Measurements from ENCODE around the gene METTL24. TPM values are rescaled to one million over a fixed set of nuclear protein-coding genes. Genes with fewer than 3 reads are reported as not detected.

METTL24 gene
- total and polyA plus RNA-seq, 3 donors from 2014 or later: 3.5 to 6.3 (median 6.0) TPM

DNA sequence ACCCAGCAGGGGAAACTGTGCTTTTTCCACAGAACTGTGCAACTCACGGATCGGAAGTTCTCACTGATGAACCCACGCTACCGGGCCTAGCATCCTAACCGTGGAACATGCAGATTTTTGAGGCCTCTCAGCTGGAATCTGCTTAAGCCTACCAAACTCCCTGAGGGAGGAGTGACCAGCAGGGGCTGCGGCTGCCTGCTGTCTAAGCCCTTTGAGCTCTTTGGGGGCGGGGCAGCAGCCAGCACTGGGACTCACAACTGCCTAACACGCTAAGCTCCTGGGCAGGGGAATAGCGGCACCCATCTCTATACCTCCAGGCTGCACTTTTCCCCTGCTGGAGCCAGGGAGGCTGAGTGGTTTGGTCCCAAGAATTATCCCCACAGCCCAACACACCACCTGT, 20.4 kb upstream of the METTL24 start:
- DNase-seq: no peak
- no peak overlapping the region for H3K27ac ChIP-seq
- TF ChIP-seq POLR2A (IDR thresholded peaks at IDR 0.05) (no peak), CTCF (IDR thresholded peaks at IDR 0.05) (no peak)
- H3K9me3 ChIP-seq: no peaks in the 10 kb centered on the region
- no peaks in the 10 kb centered on the region for H3K4me1 ChIP-seq
- no peaks in the 10 kb centered on the region for H3K36me3 ChIP-seq (ENCODE audit: low read depth, missing control alignments)
- intact Hi-C loops (cut with DNase I; ENCODE audit: low total_unique reads): no loop called here
- H3K27me3 ChIP-seq: no peaks in the 10 kb centered on the region
- 75 to 89% methylated on average over 5 to 9 of the region's 9 CpGs for WGBS, 2 donors
- no peak overlapping the region for H3K4me3 ChIP-seq

GRCh38 chr6:110369066-110369465, 10.9 kb upstream of the METTL24 start:
- H3K4me3 ChIP-seq: no peak overlapping the region
- H3K9me3 ChIP-seq: no peaks in the 10 kb centered on the region
- intact Hi-C loops (cut with DNase I; ENCODE audit: low total_unique reads): no loop called here
- TF ChIP-seq POLR2A (IDR thresholded peaks at IDR 0.05): no peak
- TF ChIP-seq CTCF (IDR thresholded peaks at IDR 0.05): no peak
- WGBS, 2 donors: 61 to 73% methylated on average over 4 of the region's 4 CpGs
- DNase-seq: no peak
- no peak overlapping the region for H3K27ac ChIP-seq
- H3K36me3 ChIP-seq (ENCODE audit: low read depth, missing control alignments): no peaks in the 10 kb centered on the region
- no peaks in the 10 kb centered on the region for H3K4me1 ChIP-seq
- H3K27me3 ChIP-seq: no peaks in the 10 kb centered on the region

- H3K27ac ChIP-seq: no peak overlapping the region
- no peaks in the 10 kb centered on the region for H3K4me1 ChIP-seq
- intact Hi-C loops (cut with DNase I; ENCODE audit: low total_unique reads): no loop called here
- H3K27me3 ChIP-seq: no peaks in the 10 kb centered on the region
- no peak overlapping the region for H3K4me3 ChIP-seq
- no peaks in the 10 kb centered on the region for H3K9me3 ChIP-seq
- DNase-seq: no peak
- no peaks in the 10 kb centered on the region for H3K36me3 ChIP-seq (ENCODE audit: low read depth, missing control alignments)
- no peak for TF ChIP-seq POLR2A (IDR thresholded peaks at IDR 0.05)
- TF ChIP-seq CTCF (IDR thresholded peaks at IDR 0.05): no peak
- 72 to 82% methylated on average over 2 of the region's 2 CpGs for WGBS, 2 donors
Measured at GRCh38 chr6:110368284-110368683, 10.1 kb upstream of the METTL24 start.

- no peaks in the 10 kb centered on the region for H3K27me3 ChIP-seq
- no peak for TF ChIP-seq POLR2A (IDR thresholded peaks at IDR 0.05)
- TF ChIP-seq CTCF (IDR thresholded peaks at IDR 0.05): no peak
- H3K4me1 ChIP-seq: no peaks in the 10 kb centered on the region
- 92 to 97% methylated on average over 1 of the region's 1 CpG for WGBS, 2 donors
- H3K9me3 ChIP-seq: no peaks in the 10 kb centered on the region
- no peaks in the 10 kb centered on the region for H3K36me3 ChIP-seq (ENCODE audit: low read depth, missing control alignments)
- no peak for DNase-seq
- H3K4me3 ChIP-seq: no peak overlapping the region
- intact Hi-C loops (cut with DNase I; ENCODE audit: low total_unique reads): no loop called here
- no peak overlapping the region for H3K27ac ChIP-seq
Measured at GRCh38 chr6:110367825-110368224, 9.7 kb upstream of the METTL24 start.

- no peak for TF ChIP-seq CTCF (IDR thresholded peaks at IDR 0.05)
- no peak for TF ChIP-seq POLR2A (IDR thresholded peaks at IDR 0.05)
- Histone ChIP-seq H3K4me1 (no peaks in the 10 kb centered on the region), H3K27me3 (no peaks in the 10 kb centered on the region), H3K9me3 (no peaks in the 10 kb centered on the region), H3K36me3 (ENCODE audit: low read depth, missing control alignments) (no peaks in the 10 kb centered on the region), H3K4me3 (no peak overlapping the region), H3K27ac (no peak overlapping the region)
- WGBS, 2 donors: 88 to 93% methylated on average over 2 of the region's 2 CpGs
- intact Hi-C loops (cut with DNase I; ENCODE audit: low total_unique reads): no loop called here
- DNase-seq: no peak
Measured at GRCh38 chr6:110366975-110367374, 8.8 kb upstream of the METTL24 start.
